IPS DF 4.7 (cell line): ENCODE measurements around the gene SLC1A1.
A peak's percentile ranks its signal among the peaks of the same experiment; 100 is the strongest.
"Not testable (repeated sequence)": the region's sequence is repeated elsewhere in the genome, so short reads cannot be mapped to it uniquely, and the experiment has no call there.

Experiments
- DNase-seq: peaks from one replicate; pipeline ENCODE4 v3.0.0-alpha.2; 2013; ENCODE audit warnings: low spot score; ENCODE audit errors: extremely low read depth

The SLC1A1 gene

GRCh38 chr9:4541281-4541680, 51.0 kb downstream of the SLC1A1 start:
- no peak for DNase-seq

- peak; percentile 68 for DNase-seq
Measured at GRCh38 chr9:4541856-4542255, 51.6 kb downstream of the SLC1A1 start.

GRCh38 chr9:4544714-4545113, 54.4 kb downstream of the SLC1A1 start:
- DNase-seq: not testable (repeated sequence)

- no peak for DNase-seq
Measured at GRCh38 chr9:4547016-4547415, 56.7 kb downstream of the SLC1A1 start.

GRCh38 chr9:4548811-4549725, 58.8 kb downstream of the SLC1A1 start:
- peak; percentile 28 for DNase-seq

- no peak for DNase-seq
Measured at GRCh38 chr9:4549751-4550295, 59.6 kb downstream of the SLC1A1 start.

GRCh38 chr9:4550777-4551484, 60.7 kb downstream of the SLC1A1 start:
- DNase-seq: no peak

- no peak for DNase-seq
Measured at GRCh38 chr9:4553951-4554381, 63.7 kb downstream of the SLC1A1 start.

GRCh38 chr9:4555236-4555635, 65.0 kb downstream of the SLC1A1 start:
- no peak for DNase-seq

- DNase-seq: no peak
Measured at GRCh38 chr9:4558371-4558998, 68.2 kb downstream of the SLC1A1 start.

- no peak for DNase-seq
Measured at GRCh38 chr9:4559261-4560182, 69.3 kb downstream of the SLC1A1 start.

GRCh38 chr9:4563105-4563504, 72.8 kb downstream of the SLC1A1 start:
- no peak for DNase-seq

GRCh38 chr9:4566806-4567205, 76.5 kb downstream of the SLC1A1 start:
- DNase-seq: no peak

- no peak for DNase-seq
Measured at GRCh38 chr9:4567601-4568000, 77.3 kb downstream of the SLC1A1 start.

GRCh38 chr9:4569101-4569500, 78.8 kb downstream of the SLC1A1 start:
- DNase-seq: no peak

GRCh38 chr9:4572184-4572826, 82.0 kb downstream of the SLC1A1 start:
- DNase-seq: no peak

- no peak for DNase-seq
Measured at GRCh38 chr9:4573176-4573575, 82.9 kb downstream of the SLC1A1 start.

- no peak for DNase-seq
Measured at GRCh38 chr9:4573634-4574389, 83.5 kb downstream of the SLC1A1 start.

- no peak for DNase-seq
Measured at GRCh38 chr9:4574657-4575243, 84.5 kb downstream of the SLC1A1 start.
